Osteoblast (primary cell): ENCODE measurements around the gene PAPLN. TPM values are rescaled to one million over a fixed set of nuclear protein-coding genes. Genes with fewer than 3 reads are reported as not detected.

Experiments
- DNase-seq: peaks from one replicate; pipeline ENCODE4 v3.0.0; 2011; ENCODE audit warnings: low spot score, mixed read lengths; ENCODE audit not compliant: insufficient read length; ENCODE audit errors: missing footprints
- H2AFZ ChIP-seq: 2 replicates; pipeline ENCODE4 v1.6.0; 2011; ENCODE audit warnings: mild to moderate bottlenecking, low read length
- H3K27ac ChIP-seq: 2 replicates; pipeline ENCODE4 v1.5.1; 2011; ENCODE audit warnings: mild to moderate bottlenecking, low read depth, low read length, moderate library complexity
- H3K27me3 ChIP-seq: 2 replicates; pipeline ENCODE4 v1.6.0; 2012; ENCODE audit warnings: mild to moderate bottlenecking, control low read depth, inconsistent platforms, low read length, moderate library complexity; ENCODE audit not compliant: insufficient read depth
- H3K36me3 ChIP-seq: 2 replicates; pipeline ENCODE4 v1.5.1; 2011; ENCODE audit warnings: mild to moderate bottlenecking, low read length, control low read depth, moderate library complexity; ENCODE audit not compliant: insufficient read depth
- H3K4me1 ChIP-seq: 2 replicates; pipeline ENCODE4 v1.5.1; 2011; ENCODE audit warnings: mild to moderate bottlenecking, low read length, control low read depth, moderate library complexity; ENCODE audit not compliant: insufficient read depth
- H3K4me2 ChIP-seq: 2 replicates; pipeline ENCODE4 v1.6.0; 2011; ENCODE audit warnings: mild to moderate bottlenecking, low read length; ENCODE audit not compliant: insufficient read depth
- H3K4me3 ChIP-seq: fragments of 200-600 bp; sonication (generic); 3 replicates; pipeline ENCODE4 v1.5.1; 2012; ENCODE audit warnings: mild to moderate bottlenecking, low read length, inconsistent platforms; ENCODE audit not compliant: insufficient read depth
- H3K79me2 ChIP-seq: 2 replicates; pipeline ENCODE4 v1.6.0; 2012; ENCODE audit warnings: mild to moderate bottlenecking, low read length, control low read depth, inconsistent platforms; ENCODE audit not compliant: insufficient read depth
- H3K9me3 ChIP-seq: 2 replicates; pipeline ENCODE4 v1.5.1; 2011; ENCODE audit warnings: low read depth, low read length, control low read depth
- H4K20me1 ChIP-seq: 2 replicates; pipeline ENCODE4 v1.6.0; 2012; ENCODE audit warnings: mild to moderate bottlenecking, low read length, control low read depth; ENCODE audit not compliant: insufficient read depth
- CTCF ChIP-seq: IDR thresholded peaks from 2 replicates; pipeline ENCODE4 v1.5.1; 2011; ENCODE audit warnings: mild to moderate bottlenecking, low read depth, low read length, moderate library complexity; ENCODE audit errors: extremely low read depth
- total RNA-seq: library from RNA; depleted of rRNA; stranded (reverse); fragments of >200 nt; gene quantifications from 2 replicates; pipeline ENCODE4 v1.2.3, GENCODE V29; 2012

The PAPLN gene
- total RNA-seq, 1 donor: 5.8 TPM

GRCh38 chr14:73248108-73248868 is 11.0 kb downstream of the PAPLN start:
- no peak for DNase-seq
- H3K79me2 ChIP-seq: no peaks in the 10 kb centered on the region
- H3K4me2 ChIP-seq: peak overlapping the region; percentile 89
- no peaks in the 10 kb centered on the region for H3K27me3 ChIP-seq
- H3K27ac ChIP-seq: no peak overlapping the region
- H3K9me3 ChIP-seq: no peaks in the 10 kb centered on the region
- no peak overlapping the region for H3K4me3 ChIP-seq
- peaks cover 24% of the 10 kb centered on the region for H3K4me1 ChIP-seq
- H4K20me1 ChIP-seq: no peaks in the 10 kb centered on the region
- no peak for TF ChIP-seq CTCF
- H2AFZ ChIP-seq: peak overlapping the region; percentile 47
- H3K36me3 ChIP-seq: no peaks in the 10 kb centered on the region

DNA sequence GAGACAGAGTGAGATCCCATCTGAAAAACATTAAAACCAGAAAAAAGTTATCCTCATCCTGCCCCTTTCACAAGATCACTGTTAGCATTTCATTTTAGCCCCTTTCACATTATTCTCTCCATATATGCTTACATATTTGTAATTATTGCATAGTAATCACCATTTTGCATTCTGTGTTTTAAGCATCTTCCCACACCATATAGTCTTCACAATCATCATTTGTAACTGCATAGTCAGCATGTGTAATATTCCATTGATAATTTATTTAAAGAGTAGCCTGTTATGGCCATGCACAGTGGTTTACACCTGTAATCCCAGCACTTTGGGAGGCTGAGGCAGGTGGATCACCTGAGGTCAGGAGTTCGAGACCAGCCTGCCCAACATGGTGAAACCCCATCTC is 11.8 kb downstream of the PAPLN start:
- Histone ChIP-seq H3K36me3 (no peaks in the 10 kb centered on the region), H3K4me1 (peaks cover 24% of the 10 kb centered on the region), H3K27ac (no peak overlapping the region), H2AFZ (no peak overlapping the region), H3K4me3 (no peak overlapping the region), H3K4me2 (no peak overlapping the region), H3K27me3 (no peaks in the 10 kb centered on the region), H4K20me1 (no peaks in the 10 kb centered on the region), H3K9me3 (no peaks in the 10 kb centered on the region), H3K79me2 (no peaks in the 10 kb centered on the region)
- DNase-seq: peak; percentile 84
- TF ChIP-seq CTCF: no peak

DNA sequence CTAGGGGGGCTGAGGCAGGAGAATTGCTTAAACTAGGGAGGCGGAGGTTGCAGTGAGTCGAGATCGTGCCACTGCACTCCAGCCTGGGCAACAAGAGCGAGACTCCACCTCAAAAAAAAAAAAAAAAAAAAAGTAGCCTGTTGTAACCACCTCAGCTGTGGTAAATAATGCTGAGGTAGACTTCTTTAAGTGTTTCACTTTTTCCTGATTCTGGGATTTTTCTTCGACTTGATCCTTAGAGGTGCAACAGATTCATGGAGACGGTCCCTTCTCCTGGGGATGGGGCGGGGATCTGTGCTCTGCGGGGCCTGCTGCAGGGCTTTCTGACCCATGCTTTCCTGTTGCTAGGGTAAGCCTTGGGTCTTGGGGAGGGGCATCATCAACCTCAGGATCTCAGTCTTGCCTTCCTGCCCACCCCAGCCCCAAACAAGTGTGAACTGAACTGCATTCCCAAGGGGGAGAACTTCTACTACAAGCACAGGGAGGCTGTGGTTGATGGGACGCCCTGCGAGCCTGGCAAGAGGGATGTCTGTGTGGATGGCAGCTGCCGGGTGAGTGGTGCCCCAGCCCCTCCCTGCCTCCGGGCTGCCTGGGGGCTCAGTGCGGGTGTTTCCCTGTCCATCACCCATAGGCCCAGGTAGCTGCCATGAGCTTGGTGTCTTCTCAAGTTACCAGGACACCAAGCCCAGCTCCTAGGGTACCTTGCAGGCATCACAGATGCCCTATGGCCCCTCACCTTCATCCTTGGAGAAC is 12.4 kb downstream of the PAPLN start:
- Histone ChIP-seq H2AFZ (no peak overlapping the region), H3K27ac (no peak overlapping the region)

More for the DNA sequence above, 12.4 kb downstream of the PAPLN start:
- Histone ChIP-seq H3K4me2 (no peak overlapping the region), H4K20me1 (no peaks in the 10 kb centered on the region), H3K9me3 (no peaks in the 10 kb centered on the region), H3K4me3 (no peak overlapping the region), H3K36me3 (no peaks in the 10 kb centered on the region), H3K4me1 (peaks cover 24% of the 10 kb centered on the region), H3K79me2 (no peaks in the 10 kb centered on the region), H3K27me3 (no peaks in the 10 kb centered on the region)
- peak; percentile 83 for DNase-seq
- TF ChIP-seq CTCF: no peak
